ENCODE results near the gene MITF.

MITF gene

DNA sequence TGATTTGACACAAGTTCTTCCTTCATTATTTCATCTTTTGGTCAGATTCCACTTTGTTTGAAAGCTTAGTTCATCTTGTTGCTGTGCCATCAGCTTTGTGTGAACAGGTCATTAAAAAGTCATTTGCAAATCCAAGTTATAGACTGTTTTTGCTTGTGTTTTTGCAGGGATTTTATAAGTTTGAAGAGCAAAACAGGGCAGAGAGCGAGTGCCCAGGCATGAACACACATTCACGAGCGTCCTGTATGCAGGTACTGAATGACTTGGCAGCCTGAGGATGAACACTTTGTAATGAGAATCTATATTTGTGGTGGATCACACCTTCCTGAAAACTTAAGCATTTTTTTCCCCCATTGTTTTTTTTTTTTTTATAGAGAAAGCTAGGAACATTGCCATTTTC, 199.7 kb downstream of the MITF start:
- TF ChIP-seq, protein P1, sequence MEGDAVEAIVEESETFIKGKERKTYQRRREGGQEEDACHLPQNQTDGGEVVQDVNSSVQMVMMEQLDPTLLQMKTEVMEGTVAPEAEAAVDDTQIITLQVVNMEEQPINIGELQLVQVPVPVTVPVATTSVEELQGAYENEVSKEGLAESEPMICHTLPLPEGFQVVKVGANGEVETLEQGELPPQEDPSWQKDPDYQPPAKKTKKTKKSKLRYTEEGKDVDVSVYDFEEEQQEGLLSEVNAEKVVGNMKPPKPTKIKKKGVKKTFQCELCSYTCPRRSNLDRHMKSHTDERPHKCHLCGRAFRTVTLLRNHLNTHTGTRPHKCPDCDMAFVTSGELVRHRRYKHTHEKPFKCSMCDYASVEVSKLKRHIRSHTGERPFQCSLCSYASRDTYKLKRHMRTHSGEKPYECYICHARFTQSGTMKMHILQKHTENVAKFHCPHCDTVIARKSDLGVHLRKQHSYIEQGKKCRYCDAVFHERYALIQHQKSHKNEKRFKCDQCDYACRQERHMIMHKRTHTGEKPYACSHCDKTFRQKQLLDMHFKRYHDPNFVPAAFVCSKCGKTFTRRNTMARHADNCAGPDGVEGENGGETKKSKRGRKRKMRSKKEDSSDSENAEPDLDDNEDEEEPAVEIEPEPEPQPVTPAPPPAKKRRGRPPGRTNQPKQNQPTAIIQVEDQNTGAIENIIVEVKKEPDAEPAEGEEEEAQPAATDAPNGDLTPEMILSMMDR (IDR thresholded peaks at IDR 0.05; ENCODE audit: extremely low read depth, missing control alignments) = no peak
- no peak for DNase-seq (ENCODE audit: low spot score)

DNA sequence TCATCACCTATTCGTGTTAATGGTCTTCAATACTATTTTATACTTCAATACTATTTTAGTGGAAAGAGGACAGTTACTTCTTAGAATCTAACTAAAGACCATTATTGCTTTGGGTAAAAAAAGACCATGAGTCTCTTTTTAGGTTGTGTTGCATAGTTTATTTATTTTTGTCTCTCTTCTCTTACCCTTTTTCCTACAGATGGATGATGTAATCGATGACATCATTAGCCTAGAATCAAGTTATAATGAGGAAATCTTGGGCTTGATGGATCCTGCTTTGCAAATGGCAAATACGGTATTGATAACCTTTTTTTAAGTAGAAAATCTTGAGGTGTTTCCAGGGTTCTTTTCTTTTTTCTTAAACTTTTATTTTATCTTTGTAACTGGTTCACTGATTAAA, 201.8 kb downstream of the MITF start:
- no peak for DNase-seq (ENCODE audit: low spot score)
- TF ChIP-seq, protein P1 (IDR thresholded peaks at IDR 0.05; ENCODE audit: extremely low read depth, missing control alignments) = no peak

- no peak for DNase-seq (ENCODE audit: low spot score)
- TF ChIP-seq, protein P1 (IDR thresholded peaks at IDR 0.05; ENCODE audit: extremely low read depth, missing control alignments) = no peak
These were observed 202.3 kb downstream of the MITF start for GRCh38 chr3:69941439-69942176.

- TF ChIP-seq, protein P1 (IDR thresholded peaks at IDR 0.05; ENCODE audit: extremely low read depth, missing control alignments) = no peak
- DNase-seq (ENCODE audit: low spot score) = no peak
These were observed 205.7 kb downstream of the MITF start for GRCh38 chr3:69944931-69945493.

- TF ChIP-seq, protein P1 (IDR thresholded peaks at IDR 0.05; ENCODE audit: extremely low read depth, missing control alignments) = peak; percentile 13
These were observed 209.1 kb downstream of the MITF start for GRCh38 chr3:69948246-69948862.

GRCh38 chr3:69951616-69952015, 212.4 kb downstream of the MITF start:
- TF ChIP-seq, protein P1 (IDR thresholded peaks at IDR 0.05; ENCODE audit: extremely low read depth, missing control alignments) = no peak
- DNase-seq (ENCODE audit: low spot score) = no peak

More at GRCh38 chr3:69948246-69948862, 209.1 kb downstream of the MITF start:
- peak; percentile 10 for DNase-seq (ENCODE audit: low spot score)

DNA sequence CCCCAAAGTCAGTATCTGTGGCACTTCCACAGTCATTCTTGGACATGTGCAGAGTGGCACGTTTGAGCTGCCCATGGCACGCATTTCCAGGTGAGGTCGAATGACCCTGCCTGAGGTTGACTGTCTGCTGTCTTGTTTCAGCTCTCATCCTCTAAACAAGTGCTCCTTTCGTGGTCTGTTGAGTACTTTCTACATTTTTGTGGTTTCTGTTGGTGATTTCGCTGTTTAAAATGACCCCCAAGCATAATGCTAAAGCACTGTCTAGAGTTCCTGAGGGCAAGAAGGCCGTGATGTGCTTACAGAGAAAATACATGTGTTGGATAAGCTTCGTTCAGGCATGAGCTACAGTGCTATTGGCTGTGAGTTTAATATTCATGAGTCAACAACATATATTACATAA, 220.3 kb downstream of the MITF start:
- DNase-seq (ENCODE audit: low spot score) = no peak
- TF ChIP-seq, protein P1 (IDR thresholded peaks at IDR 0.05; ENCODE audit: extremely low read depth, missing control alignments) = no peak

All from GM20000 (cell line).